DMS 273 (cell line): ENCODE data around the gene AIFM3.
"Not testable (repeated sequence)": the region's sequence is repeated elsewhere in the genome, so short reads cannot be mapped to it uniquely, and the experiment has no call there.

Experiments used
- DNase-seq: peaks from one replicate; lab custom pipeline; 2025; ENCODE audit not compliant: unreplicated experiment; lab: John Stamatoyannopoulos, UW

AIFM3 gene

DNA sequence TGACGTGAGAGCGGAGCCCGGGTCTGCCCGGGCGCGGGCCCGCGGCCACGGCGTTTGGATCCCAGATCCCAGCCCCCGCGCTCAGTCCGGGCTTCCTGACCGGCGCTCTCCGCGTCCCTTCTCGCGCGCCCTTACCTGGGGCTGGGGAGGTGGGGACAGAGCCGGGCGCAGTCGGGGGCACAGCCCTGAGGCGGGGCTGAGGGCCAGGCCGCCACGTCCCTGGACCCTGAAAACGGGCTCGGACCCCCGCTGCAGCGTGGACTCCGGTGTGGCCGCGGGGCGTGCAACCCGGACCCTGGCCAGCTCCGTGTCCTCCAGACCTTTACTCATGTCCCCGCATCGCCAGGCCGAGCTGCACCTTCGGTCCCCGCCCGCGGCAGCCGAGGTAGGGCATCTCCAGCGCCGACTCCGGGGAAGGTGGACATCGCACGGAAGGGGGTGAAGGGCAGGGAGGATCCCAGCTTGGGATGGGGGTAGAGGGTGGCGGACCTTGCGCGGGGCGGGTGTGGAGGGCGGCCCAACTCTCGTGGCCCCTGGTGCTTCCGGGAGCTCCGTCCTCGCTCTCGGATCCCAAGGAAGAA, 9.9 kb upstream of the AIFM3 start:
- peak; percentile 44 for DNase-seq

DNA sequence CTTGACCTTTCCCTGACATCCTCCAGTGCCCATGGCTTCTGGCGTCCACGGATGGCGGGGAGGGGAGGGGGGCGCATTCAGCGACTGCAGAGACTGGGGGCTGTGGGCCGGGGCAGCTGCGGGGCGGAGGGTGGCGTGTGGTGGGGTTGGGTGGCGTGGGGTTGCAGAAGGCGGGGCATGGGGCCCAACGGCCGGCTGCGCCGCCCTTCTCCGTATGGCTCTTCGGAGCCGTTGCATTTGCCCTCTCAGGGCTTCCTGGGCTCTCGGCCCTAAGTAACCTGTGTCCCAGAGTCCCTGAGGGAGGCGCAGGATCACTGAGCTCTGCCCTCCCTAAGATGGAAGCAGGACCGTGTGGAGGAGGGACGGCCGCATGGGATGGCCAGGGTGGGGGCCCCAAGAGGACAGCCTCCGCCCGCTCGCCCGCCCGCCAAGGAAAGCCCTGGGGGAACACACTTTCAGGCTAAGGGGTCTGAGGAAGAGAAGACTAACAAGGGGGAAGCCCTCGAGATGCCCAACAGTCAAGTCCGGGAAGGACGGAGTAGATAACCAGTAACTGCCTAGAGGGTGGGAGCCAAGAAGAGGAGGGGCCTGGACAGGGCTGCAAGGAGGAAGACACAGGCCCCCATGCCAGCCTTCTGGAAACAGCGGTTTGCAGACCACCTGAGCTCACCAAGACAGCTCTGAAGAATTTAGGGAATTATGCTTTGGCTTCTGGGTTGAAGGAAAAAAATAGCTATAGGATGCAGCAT, 9.2 kb upstream of the AIFM3 start:
- DNase-seq, result peak; percentile 65

DNA sequence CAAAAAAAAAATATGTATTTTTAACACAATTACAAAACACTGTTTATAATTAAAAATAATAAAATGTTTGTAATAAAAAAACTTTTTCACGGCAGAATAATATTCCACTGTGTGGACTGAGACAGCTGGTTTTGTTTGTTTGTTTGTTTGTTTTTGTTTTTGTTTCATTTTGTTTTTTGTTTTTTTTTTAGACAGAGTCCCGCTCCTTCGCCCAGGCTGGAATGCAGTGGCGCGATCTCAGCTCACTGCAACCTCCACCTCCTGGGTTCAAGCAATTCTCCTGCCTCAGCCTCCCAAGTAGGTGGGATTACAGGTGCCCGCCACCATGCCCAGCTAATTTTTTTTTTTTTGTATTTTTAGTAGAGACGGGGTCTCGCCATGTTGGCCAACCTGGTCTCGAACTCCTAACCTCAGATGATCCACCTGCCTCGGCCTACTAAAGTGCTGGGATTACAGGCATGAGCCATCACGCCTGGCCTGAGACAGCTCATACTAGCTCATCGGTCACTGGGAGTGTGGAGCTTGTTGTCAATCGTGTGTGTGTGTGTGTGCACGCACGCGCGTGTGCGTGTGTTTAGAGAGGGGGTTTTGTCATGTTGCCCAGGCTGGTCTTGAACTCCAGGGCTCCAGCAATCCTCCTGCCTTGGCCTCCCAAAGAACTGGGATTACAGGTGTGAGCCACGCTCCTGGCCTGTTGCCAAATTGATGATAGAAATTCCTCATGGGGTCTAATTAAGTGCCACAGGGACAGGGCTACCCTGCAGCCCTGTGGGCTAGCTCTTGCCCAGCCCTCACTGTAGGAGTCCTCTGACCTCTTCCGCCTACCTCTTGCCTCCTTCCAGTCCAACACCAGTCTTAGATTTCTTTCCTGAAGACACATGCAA, 7.2 kb upstream of the AIFM3 start:
- DNase-seq, result no peak

DNA sequence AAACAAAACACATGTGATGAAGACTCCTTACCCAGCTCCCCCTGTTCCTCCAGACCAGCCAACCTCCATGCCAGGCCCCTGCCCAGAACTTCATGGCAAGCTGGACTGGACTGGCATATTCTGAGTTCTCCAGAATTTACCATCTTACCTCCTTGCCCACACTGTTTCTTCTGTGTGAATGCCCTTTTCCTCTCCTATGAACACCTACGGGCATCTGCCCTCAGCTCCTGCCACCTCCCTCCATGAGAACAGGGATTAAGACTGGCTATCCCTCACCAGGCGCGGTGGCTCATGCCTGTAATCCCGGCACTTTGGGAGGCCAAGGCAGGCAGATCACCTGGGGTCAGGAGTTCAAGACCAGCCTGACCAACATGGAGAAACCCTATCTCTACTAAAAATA, 6.4 kb upstream of the AIFM3 start:
- DNase-seq, result no peak

DNA sequence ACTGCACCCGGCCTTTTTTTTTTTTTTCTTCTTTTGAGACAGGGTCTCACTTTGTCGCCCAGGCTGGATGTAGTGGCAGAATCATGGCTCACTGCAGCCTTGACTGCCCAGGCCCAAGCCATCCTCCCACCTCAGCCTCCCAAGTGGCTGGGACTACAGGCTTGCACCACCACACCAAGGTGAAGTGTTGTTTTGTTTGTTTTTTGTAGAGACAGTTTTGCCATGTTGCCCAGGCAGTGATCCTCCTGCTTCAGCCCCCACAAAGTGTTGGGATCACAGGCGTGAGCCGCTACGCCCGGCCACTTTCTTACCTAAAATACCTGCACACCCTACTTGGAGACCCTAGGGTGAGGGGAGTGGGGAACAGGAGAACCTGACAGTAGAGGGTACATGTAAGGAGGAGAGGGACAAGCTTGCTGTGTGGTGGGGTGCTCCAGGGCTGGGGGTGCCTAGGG, 4.5 kb upstream of the AIFM3 start:
- no peak for DNase-seq

DNA sequence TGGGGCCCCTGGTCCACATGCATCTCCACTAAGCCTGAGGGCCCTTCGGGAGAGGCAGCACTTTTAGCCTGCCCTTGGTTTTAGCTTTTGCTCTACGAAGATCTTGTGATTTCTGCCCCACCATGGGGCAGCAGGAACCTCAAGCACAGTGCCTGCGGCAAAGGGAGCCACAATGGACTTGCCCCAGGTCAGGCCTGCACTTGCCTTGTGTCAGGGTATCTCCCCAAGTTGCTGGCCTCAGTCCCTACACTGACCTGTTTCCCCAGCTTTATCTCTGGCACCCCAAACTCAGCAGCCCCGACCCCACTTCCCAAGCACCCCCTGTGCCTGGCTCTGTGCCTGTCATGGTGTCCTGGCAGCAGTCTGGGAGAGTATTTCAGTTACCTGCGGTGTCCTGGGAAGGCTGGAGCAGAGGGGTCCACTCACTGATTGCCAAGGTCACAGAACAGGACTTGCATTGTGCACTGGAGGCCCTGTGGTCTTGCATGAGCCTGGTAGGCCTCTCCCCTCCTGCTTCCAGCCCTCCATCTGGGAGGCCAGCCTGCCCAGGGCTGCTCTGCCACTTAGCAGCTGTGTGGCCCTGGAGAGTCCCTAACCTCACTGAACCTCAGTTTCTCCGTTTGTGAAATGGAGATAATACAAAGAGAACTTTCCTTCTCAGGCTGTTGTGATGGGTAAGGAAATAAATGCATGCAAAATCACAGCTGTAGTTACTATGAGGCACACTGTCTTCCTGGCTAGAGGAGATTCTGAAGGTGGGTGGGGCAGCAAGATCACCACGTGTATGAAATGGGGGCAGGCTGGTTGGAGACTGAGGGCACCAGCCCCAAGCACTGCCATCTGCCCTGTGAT, 3.6 kb upstream of the AIFM3 start:
- DNase-seq, result no peak

DNA sequence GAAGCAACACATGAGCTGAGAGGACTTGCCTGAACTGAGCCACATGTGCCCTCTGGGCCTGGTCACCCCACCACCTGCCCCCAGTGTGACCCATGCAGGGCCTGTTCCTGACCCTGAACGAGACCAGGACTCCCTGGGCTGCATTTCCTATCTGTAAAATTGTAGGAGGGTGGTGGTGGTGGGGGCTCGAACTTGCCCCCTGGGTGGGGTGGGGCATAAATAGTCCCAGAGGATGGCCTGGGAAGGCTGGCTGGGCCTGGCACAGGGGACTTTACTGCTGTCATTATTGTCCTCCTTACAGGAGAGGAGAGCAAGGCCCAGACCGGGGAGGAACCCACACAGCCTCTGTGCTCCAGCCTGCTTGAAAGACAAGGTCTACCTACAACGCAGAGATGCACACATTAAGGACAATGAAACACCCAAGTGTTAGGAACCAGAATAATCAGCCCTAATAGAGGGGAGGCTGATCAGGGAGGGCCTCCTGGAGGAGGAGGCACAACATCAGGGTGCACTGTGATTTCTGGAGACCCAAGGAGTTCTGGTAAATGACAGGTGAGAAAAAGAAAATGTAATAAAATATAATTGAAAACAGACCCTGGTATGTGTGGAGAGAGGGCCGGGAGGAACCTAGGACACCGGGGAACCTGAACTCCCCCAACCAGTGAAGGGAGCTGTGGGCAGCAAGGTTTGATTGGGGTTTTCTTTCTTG, 2.8 kb upstream of the AIFM3 start:
- DNase-seq, result no peak

DNA sequence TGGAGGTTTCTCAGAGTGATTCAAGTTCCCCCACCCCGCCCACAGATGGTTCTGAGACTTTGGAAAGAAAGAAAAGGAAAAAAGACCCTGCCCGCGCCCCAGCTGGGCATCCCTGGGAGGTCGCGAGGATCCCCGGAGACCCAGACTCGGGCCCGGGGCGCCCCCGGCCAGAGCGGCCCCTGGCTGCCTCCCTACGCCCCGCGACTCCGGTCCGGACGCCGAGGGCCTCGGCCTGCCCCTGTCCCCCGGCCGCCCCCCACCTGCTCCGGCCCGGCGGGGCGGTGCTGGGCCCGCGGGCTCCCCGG, 2.3 kb upstream of the AIFM3 start:
- DNase-seq, result no peak

DNA sequence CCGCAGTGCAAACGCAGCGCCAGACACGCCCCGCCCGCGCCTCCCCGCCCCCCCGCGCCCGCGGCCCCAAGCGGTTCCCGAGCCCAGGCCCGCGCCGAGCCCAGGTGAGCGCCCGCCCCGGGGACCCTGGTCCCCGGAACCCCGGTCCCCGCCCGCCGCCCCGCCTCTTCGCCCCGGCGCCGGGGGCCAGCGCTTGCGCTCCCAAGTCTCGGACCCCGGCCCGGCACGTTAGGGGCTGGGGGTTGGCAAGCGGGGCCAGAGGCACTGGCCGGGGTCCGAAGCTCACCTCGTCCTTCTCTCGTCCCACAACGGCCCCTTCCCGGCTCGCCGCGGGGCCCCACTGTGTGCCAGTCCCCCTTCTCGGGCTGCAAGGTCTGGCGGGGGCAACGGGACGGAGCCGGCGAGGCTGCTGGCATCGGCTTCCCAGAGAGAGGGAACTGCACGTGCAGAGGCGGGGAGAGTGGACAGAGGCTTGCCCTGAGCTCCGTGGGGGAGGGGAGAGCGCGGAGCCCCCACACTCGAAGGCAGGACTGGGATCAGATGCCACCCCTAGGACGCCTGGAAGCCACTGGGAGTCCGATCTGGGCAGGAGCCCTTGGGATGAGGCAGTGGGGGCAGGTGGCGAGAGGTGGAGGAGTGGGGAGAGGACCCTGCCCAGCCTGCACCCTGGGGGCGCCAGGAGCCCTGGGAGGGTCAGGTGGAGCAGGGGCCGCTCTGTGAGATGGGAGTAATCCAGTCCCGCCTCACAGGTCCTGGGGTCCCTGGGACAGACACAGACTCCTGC, 1.8 kb upstream of the AIFM3 start:
- DNase-seq, result no peak

DNA sequence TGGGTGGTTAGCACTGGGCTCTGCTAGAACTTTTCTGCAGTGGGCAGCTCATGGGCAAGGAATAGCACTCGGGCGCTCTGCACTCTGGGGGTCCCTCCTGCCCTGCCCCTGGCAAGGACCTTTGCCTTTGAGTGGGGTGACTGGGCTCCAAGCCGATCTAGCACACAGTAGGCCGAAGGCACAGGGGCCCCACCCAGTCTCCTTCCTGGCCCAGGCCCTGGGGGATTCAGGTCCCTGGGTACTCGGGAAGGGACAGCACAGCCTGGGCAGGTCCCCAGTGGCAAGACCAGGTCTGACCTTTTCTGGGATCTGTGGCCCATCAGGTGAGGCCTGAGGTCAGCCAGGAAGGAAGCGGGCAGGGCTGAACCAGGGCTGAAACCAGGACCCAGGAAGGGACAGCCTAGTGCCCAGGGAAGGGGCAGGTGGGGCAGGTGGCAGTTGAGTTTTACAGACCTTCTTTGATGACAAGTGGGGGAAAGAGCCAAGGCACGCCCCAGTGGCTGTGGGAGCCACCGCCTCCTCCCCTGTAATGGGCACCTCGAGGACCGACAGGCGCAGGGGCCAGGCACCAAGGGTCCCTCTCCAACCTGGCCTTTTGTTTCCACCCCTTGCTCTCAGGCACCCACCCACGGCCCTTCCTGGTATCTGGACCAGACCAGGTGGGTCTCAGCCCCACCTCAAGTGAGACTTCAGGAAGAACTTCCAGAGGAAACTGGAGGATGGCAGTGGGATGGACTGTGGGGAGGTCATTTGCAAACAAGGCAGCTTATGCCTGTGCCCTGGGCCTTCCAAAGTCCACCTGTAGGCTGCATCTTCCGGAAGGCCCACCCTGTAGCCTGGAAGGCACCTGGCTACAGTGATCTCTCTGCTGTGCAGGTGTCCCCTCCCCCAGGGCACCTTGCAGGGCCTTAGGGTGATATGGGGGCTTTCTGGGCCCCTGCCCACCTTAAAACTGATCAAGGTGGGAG, 883 bp upstream of the AIFM3 start:
- no peak for DNase-seq

DNA sequence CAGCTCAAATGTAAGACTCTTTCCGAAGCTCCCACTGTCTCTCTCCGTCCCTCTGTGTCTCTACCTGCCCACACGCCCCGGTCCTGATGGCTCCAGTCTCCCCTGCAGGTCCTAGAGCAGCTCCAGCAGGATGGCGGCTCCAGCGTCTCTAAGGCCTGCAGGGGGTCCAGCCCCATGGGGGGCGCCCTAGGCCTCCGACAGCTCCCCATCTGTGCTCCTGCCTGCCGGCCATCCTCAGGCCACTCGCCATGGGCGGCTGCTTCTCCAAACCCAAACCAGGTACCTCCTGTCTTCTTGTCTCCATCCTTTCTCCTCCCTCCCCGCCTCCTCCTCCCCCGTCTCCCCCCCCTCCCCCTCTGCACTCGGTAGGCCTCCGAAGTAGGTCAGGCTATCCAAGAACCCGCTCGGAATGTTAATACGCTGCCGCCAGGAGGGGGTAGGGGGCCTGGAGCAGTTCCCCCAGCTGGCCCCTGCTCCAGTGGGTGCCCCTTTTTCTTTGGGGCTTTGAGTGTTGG, 699 bp downstream of the AIFM3 start:
- DNase-seq, result no peak

DNA sequence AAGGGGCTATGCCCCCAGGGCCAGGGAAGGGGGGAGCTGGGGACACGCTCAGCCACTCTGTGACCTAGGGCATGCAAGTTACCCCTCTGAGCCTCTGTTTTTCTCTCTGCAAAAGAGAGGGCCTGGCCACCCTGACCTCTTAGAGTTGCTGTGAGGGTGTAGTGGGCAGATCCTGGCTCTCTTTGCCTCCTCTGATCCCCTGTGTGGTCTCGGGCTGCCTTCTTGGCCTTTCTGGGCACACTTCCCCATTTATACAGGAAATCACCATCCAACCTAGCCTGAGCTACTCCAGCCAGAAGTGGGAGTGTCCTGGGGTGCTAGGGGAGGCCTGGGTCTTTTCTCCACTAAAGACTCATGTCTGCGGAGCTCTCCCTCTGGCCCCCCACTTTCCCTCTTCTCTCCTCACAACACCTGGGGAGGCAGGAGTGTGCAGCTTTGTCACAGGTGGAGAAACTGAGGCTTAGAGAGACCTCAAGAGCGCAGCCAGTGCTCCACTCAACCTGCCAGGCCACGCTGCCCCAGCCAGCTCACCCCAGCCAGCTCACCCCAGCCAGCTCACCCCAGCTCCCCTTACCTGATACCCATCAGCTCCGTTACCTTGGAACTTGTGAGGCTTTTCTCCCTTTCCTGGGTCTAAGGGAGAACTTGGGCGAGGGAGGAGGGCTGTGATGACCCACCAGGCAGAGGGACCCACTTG, 1.4 kb downstream of the AIFM3 start:
- DNase-seq, result no peak

DNA sequence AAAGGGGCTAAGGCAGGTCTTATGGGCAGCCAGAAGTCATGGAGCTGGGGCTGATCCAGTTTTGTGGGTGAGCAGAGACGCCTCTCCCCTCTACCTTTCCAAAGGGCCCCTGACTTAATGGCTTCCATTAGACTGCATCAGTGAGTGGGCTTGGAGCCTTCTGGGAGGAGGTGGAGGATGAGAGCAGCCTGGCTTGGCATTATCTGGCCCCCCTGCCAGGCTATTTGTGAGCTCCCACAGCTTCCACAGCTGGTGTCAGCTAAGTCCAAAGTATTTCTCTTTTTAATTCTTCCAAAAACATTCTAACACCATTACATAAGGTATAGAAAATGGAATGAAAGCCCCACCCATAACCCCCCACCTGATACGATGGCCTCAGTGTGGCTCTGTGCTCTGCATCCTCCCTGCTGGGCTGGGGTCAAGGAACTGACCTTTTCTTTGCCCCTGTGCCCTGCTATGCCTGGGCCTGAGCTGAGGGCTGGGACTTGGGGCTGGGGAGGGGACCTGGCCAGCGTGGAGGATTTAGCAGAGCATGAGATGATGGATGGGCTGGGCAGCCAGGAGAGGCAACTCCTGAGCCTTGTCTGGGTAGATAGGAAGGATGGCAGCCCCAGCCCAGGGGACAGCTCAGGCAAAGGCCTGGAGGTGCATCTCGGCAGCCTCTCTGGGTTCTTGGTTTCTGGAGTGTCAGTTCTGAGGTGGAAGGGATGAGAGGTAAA, 4.0 kb downstream of the AIFM3 start:
- DNase-seq, result peak; percentile 47

DNA sequence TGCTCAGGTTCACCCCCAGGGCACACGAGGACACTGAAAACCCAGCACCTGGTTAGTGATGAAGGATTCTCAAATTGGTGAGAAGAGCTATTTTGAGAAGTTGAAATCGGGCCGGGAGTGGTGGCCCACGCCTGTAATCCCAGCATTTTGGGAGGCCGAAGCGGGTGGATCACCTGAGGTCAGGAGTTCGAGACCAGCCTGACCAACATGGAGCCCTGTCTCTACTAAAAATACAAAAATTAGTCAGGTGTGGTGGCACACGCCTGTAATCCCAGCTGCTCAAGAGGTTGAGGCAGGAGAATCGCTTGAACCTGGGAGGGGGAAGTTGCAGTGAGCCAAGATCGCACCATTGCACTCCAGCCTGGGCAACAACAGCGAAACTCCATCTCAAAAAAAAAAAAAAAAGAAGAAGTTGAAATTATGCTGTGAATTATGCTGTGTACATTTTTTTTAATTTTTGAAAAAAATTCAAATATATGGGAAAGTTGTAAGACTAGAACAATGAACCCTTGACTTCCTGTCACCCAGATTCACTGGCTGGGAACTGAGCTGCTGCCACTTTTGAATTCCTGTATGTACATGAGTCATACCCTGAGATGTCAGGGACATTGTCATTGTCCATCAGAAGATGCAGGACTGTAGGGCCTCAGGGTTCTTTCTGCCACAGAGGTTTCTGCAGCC, 5.1 kb downstream of the AIFM3 start:
- DNase-seq, result not testable (repeated sequence)

DNA sequence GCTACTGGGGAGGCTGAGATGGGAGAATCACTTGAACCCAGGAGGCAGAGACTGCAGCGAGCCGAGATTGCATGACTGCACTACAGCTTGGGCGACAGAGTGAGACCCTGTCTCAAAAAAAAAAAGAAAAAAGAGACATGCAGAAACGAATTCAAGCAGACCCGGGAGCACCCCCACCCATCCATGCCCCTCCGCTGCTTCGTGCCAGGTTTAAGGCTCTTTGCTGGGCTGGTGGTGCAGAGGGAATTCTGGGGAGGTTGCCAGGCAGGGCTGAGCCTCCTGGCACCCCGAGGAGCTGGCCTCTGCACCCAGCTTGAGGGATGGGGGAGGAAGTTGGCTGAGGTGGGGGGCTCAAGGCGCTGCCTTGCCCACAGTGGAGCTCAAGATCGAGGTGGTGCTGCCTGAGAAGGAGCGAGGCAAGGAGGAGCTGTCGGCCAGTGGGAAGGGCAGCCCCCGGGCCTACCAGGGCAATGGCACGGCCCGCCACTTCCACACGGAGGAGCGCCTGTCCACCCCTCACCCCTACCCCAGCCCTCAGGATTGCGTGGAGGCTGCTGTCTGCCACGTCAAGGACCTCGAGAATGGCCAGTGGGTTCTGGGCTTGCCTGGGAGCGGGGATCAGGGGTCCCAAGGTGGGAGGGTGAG, 6.0 kb downstream of the AIFM3 start:
- no peak for DNase-seq

DNA sequence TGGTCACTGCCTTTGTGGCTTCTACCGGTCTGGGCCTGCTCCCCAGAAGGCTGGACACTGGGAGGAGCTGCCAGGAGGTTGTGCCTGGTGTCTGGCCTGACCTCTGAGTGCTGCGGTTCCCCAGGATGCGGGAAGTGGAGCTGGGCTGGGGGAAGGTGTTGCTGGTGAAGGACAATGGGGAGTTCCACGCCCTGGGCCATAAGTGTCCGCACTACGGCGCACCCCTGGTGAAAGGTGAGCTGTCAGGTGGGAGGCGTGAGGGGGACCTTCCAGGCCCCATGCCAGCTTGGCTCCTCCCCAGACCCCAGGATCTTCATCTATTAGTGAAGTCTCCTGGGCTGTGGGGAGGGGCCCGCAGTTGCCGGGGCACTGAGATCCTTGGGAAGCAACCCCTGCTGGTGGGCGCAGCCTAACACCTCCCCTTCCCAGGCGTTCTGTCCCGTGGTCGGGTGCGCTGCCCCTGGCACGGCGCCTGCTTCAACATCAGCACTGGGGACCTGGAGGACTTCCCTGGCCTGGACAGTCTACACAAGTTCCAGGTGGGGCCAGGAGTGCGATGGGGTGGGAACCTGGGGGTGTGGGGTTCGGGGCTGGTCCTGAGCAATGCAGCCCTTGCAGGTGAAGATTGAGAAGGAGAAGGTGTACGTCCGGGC, 6.7 kb downstream of the AIFM3 start:
- no peak for DNase-seq
